Erythroblast (primary cell): ENCODE data around the gene SLC7A4.

Experiments
- GATA1 ChIP-seq: IDR thresholded peaks from 2 replicates; pipeline ENCODE4 v1.6.1; 2011; ENCODE audit warnings: low read depth, mild to moderate bottlenecking, control low read depth, low read length, moderate library complexity
- POLR2A ChIP-seq: IDR thresholded peaks from 2 replicates; pipeline ENCODE4 v1.6.1; 2011; ENCODE audit warnings: mild to moderate bottlenecking, low read length

DNA sequence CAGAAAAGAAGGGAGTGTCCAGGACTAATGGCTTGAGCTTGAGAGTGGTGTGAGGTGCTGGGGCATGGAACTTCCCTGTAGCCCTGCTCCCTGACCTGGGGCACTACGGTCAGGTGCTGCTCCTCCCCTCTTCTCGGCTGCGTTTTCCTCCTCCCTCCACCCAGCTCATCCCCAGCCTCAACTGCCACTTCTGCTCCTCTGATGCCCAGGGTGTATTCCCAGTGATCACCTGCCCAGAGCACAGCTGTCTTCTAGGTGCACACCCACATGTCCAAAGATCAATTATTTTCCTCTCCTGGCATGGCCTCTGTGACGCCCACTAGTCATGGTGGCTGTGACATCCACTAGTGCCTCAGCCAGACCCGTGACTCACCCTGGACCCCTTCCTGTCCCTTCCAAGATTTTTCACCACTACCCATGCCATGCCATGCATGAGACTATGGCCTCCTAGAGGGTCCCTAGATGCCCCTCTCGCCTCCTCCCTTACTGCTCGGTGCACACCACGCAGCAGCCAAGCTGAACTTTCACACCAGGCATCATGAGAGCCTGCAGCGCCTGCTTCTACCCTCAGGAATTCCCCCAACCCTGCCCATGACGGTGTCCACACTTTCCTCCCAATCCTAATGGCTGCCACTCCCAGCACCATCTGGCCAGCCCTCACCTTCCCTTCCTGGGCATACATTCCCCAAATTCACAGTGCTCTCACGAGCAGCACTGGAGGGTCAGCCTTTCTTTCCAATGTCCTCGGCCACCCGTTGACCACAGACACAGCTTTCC is 15.5 kb downstream of the SLC7A4 start:
- TF ChIP-seq POLR2A: no peak
- TF ChIP-seq GATA1: no peak
